T-helper 2 cell treated with Interferon-gamma antibody and Interleukin-4, amounts not matched to agents 100 ng/mL and 5 ng/mL, for 36 hours (primary cell): Measurements from ENCODE around the gene CLEC16A. TPM values are rescaled to one million over a fixed set of nuclear protein-coding genes. Genes with fewer than 3 reads are reported as not detected.

Source experiments
- intact Hi-C: fragments of 100-400 bp; cut with micrococcal nuclease; formaldehyde crosslinking; loops from one replicate; pipeline ENCODE4 v1.15.1; 2023
- total RNA-seq: library from RNA; stranded (reverse); gene quantifications from 2 replicates; pipeline ENCODE4 v1.2.3, GENCODE V29; 2022

Gene CLEC16A
- total RNA-seq, 1 donor from 2014 or later = 31.0 TPM

- intact Hi-C loops = no loop called here
Measured at GRCh38 chr16:11165349-11165748, 221.0 kb downstream of the CLEC16A start.

- intact Hi-C loops = no loop called here
Measured at GRCh38 chr16:11165894-11166665, 221.7 kb downstream of the CLEC16A start.

GRCh38 chr16:11167581-11167980, 223.2 kb downstream of the CLEC16A start:
- intact Hi-C loops = no loop called here

- intact Hi-C loops = no loop called here
Measured at GRCh38 chr16:11168386-11169051, 224.2 kb downstream of the CLEC16A start.

GRCh38 chr16:11169641-11170040, 225.3 kb downstream of the CLEC16A start:
- intact Hi-C loops = no loop called here

GRCh38 chr16:11170201-11170600, 225.8 kb downstream of the CLEC16A start:
- intact Hi-C loops = no loop called here

- intact Hi-C loops = no loop called here
Measured at GRCh38 chr16:11170696-11171447, 226.5 kb downstream of the CLEC16A start.

- intact Hi-C loops = no loop called here
Measured at GRCh38 chr16:11171448-11171709, 227.0 kb downstream of the CLEC16A start.

- intact Hi-C loops = no loop called here
Measured at GRCh38 chr16:11171757-11172299, 227.5 kb downstream of the CLEC16A start.

- intact Hi-C loops = no loop called here
Measured at GRCh38 chr16:11173426-11173825, 229.1 kb downstream of the CLEC16A start.

- intact Hi-C loops = no loop called here
Measured at GRCh38 chr16:11174141-11174540, 229.8 kb downstream of the CLEC16A start.

GRCh38 chr16:11175106-11175786, 230.9 kb downstream of the CLEC16A start:
- intact Hi-C loops = loop anchor here (5.0 kb wide), 1 partner anchor 47 kb away; no protein-coding TSS in a partner anchor

GRCh38 chr16:11175787-11176341, 231.5 kb downstream of the CLEC16A start:
- intact Hi-C loops = loop anchor here (5.0 kb wide), 1 partner anchor 46 kb away; no protein-coding TSS in a partner anchor

GRCh38 chr16:11177578-11178160, 233.3 kb downstream of the CLEC16A start:
- intact Hi-C loops = loop anchor here (5.0 kb wide), 1 partner anchor 45 kb away; no protein-coding TSS in a partner anchor

- intact Hi-C loops = loop anchor here (5.0 kb wide), 1 partner anchor 44 kb away; no protein-coding TSS in a partner anchor
Measured at GRCh38 chr16:11178424-11178823, 234.1 kb downstream of the CLEC16A start.

GRCh38 chr16:11179574-11179973, 235.2 kb downstream of the CLEC16A start:
- intact Hi-C loops = loop anchor here (5.0 kb wide), 1 partner anchor 43 kb away; no protein-coding TSS in a partner anchor

- intact Hi-C loops = no loop called here
Measured at GRCh38 chr16:11180489-11180888, 236.1 kb downstream of the CLEC16A start.

GRCh38 chr16:11181242-11181898, 237.0 kb downstream of the CLEC16A start:
- intact Hi-C loops = no loop called here

GRCh38 chr16:11181899-11182279, 237.5 kb downstream of the CLEC16A start:
- intact Hi-C loops = no loop called here

GRCh38 chr16:11182411-11182810, 238.0 kb downstream of the CLEC16A start:
- intact Hi-C loops = no loop called here
